Adipocyte (in vitro differentiated cells): ENCODE results near the gene SLC49A3.
"Not testable (repeated sequence)": the region's sequence is repeated elsewhere in the genome, so short reads cannot be mapped to it uniquely, and the experiment has no call there.

Source experiments
- DNase-seq: peaks from one replicate; pipeline ENCODE4 v3.0.0-alpha.2; 2015; ENCODE audit warnings: low read depth
- H3K27me3 ChIP-seq: replicated peaks from 2 replicates; pipeline ENCODE4 v1.7.0; 2013; ENCODE audit warnings: mild to moderate bottlenecking, low read length, moderate library complexity; ENCODE audit not compliant: control insufficient read depth, insufficient read depth
- H3K36me3 ChIP-seq: 2 replicates; pipeline ENCODE4 v1.7.0; 2013; ENCODE audit warnings: low read length, mild to moderate bottlenecking, moderate library complexity; ENCODE audit not compliant: control insufficient read depth, insufficient read depth, severe bottlenecking
- H3K4me1 ChIP-seq: 2 replicates; pipeline ENCODE4 v1.7.0; 2013; ENCODE audit warnings: mild to moderate bottlenecking, low read length, moderate library complexity; ENCODE audit not compliant: control insufficient read depth, insufficient read depth
- H3K4me3 ChIP-seq: 2 replicates; pipeline ENCODE4 v1.7.0; 2013; ENCODE audit warnings: mild to moderate bottlenecking, low read length, moderate library complexity
- H3K9ac ChIP-seq: 2 replicates; pipeline ENCODE4 v1.7.0; 2013; ENCODE audit warnings: mild to moderate bottlenecking, low read length, moderate library complexity
- H3K9me3 ChIP-seq: 2 replicates; pipeline ENCODE4 v1.7.0; 2013; ENCODE audit warnings: mild to moderate bottlenecking, low read length, moderate library complexity; ENCODE audit not compliant: control insufficient read depth

SLC49A3 gene

DNA sequence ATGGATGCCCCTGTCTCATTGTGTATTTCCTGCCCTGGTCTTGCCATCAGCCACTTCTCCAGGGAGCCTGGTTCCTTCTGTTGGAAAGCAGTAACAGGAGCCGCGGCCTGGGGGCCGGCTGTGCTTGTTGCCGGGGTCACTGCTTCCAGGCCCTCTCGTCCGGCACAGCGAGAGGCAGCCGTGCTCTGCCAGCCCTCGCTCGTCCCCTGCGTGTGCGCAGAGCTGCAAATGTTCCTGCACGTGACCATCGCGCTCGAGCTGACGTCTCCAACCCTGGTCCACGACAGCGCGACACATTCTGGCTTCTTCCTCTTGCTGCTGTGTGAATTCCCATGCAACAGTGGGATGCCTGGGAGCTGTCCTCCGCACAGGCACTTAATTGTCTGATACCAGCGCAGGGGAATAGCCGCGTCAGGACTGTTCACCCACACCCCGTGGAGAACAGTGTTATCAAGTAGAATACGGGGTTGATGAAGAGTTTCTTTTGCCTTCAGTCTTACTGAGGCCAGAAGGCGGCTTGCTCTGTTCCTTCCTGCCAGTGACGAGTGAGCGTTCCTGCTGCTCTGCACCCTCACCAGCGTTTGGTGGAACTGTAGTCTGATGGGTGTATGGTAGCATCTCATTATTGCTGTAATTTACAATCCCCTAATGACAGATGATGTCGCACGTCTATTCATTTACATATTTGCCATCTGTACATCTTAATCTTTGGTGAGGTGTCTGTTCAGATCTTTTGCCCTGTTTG is 51.2 kb downstream of the SLC49A3 start:
- H3K27me3 ChIP-seq, result peaks cover 9% of the 10 kb centered on the region
- DNase-seq, result no peak
- no peaks in the 10 kb centered on the region for H3K4me1 ChIP-seq
- H3K4me3 ChIP-seq, result no peak overlapping the region
- peaks cover 4% of the 10 kb centered on the region for H3K9me3 ChIP-seq
- no peak overlapping the region for H3K9ac ChIP-seq
- no peaks in the 10 kb centered on the region for H3K36me3 ChIP-seq

DNA sequence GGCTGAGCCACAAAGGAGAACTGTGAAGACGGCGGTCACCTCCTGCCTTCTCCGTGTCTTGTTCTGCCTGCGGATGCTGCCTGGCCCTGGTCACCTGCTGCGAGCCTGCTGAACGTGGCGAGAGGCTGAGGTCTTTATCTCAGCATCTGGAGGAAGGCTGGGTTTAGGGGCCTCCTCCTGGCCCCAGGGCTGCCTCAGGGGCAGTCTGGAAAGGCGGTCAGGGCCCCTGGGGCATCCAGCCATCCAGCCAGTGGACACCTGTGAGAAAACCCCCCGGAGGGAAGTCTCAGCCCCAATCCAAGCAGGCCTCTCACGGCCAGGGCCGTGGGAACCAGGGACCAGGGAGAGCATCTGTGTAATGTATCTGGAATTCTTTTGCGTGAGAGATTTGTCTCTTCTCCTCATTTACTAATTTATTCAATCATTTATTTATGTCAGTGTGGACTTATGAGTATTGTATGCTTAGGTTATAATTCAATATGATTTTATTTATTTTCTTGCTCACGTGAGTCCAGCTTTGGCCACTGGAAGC is 52.3 kb downstream of the SLC49A3 start:
- H3K27me3 ChIP-seq, result peaks cover 9% of the 10 kb centered on the region
- H3K4me1 ChIP-seq, result no peaks in the 10 kb centered on the region
- no peak overlapping the region for H3K4me3 ChIP-seq
- no peak overlapping the region for H3K9ac ChIP-seq
- no peaks in the 10 kb centered on the region for H3K36me3 ChIP-seq
- DNase-seq, result no peak
- peaks cover under 1% of the 10 kb centered on the region for H3K9me3 ChIP-seq

DNA sequence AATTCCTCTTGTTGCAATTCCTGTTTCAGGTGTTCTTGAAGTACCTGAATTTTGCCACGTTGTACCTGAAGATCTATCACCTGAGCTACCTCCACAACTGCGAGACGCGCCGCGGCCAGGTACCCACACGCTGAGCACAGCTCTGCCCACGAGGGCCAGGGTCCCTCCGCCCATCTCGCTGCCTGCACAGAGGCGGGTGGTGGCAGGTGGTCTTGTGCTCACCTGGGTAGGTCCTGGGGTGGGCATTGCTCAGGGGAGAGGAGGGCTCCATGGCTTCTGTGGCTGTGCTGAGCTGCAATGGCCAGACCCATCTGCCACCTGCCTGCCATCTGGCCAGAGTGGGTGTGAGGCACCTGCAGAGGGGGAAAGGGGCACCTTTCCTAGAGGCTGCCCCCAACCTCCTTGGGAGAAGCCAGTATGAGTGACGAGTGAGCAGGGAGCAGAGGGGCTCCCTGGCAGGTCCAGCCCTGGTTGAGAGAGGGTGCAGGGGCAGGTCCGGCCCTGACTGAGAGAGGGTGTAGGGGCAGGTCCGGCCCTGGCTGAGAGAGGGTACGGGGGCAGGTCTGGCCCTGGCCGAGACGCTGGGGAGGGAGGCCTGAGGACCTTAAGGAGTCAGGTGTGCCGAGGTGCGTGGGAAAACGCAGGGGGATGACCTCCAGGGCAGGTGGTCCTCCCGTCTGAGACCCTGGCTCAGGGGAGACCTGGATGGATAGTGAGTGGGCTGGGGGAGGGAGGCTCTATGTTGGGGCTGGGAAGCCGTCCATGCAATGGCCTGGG is 52.9 kb downstream of the SLC49A3 start:
- peaks cover 9% of the 10 kb centered on the region for H3K27me3 ChIP-seq
- no peak for DNase-seq
- H3K36me3 ChIP-seq, result no peaks in the 10 kb centered on the region
- H3K4me1 ChIP-seq, result no peaks in the 10 kb centered on the region
- no peaks in the 10 kb centered on the region for H3K9me3 ChIP-seq
- H3K4me3 ChIP-seq, result no peak overlapping the region
- H3K9ac ChIP-seq, result no peak overlapping the region

DNA sequence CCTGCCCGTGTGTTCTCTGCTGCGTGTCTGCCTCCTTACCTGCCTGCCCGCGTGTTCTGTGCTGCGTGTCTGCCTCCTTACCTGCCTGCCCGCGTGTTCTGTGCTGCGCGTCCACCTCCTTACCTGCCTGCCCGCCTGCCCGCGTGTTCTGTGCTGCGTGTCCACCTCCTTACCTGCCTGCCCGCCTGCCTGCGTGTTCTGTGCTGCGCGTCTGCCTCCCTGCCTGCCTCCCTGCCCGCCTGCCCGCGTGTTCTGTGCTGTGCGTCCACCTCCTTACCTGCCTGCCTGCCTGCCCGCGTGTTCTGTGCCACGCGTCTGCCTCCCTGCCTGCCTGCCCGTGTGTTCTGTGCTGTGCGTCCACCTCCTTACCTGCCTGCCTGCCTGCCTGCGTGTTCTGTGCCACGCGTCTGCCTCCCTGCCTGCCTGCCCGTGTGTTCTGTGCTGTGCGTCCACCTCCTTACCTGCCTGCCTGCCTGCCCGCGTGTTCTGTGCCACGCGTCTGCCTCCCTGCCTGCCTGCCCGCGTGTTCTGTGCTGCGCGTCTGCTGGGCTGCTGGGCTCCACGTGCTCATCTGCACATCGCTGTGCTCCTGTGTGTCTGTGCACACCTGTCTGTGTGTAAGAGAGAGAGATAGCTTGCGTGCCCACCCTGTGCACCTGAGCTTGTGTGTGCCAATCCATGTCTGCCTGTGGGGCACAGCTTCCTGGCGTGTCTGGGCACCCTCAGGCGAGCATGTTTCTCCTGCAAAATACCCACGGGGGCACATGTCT is 53.7 kb downstream of the SLC49A3 start:
- not testable (repeated sequence) for H3K4me3 ChIP-seq, H3K4me1 ChIP-seq, H3K9ac ChIP-seq, H3K27me3 ChIP-seq, H3K9me3 ChIP-seq, H3K36me3 ChIP-seq, DNase-seq

DNA sequence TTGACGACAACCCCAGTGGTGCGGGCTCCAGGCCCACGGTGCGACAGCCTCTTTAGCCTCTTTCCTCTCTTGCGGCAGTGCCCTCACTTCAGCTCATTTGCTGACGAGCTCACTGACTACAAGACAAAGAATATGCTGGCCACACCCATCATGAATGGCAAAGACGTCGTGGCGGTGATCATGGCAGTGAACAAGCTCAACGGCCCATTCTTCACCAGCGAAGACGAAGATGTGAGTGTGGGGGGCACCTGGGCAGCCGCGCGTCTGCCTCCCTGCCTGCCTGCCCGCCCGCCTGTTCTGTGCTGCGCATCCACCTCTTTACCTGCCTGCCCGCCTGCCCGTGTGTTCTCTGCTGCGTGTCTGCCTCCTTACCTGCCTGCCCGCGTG is 54.4 kb downstream of the SLC49A3 start:
- peaks cover 9% of the 10 kb centered on the region for H3K27me3 ChIP-seq
- no peak overlapping the region for H3K4me3 ChIP-seq
- H3K9ac ChIP-seq, result no peak overlapping the region
- DNase-seq, result no peak
- no peaks in the 10 kb centered on the region for H3K4me1 ChIP-seq
- H3K9me3 ChIP-seq, result no peaks in the 10 kb centered on the region
- no peaks in the 10 kb centered on the region for H3K36me3 ChIP-seq

DNA sequence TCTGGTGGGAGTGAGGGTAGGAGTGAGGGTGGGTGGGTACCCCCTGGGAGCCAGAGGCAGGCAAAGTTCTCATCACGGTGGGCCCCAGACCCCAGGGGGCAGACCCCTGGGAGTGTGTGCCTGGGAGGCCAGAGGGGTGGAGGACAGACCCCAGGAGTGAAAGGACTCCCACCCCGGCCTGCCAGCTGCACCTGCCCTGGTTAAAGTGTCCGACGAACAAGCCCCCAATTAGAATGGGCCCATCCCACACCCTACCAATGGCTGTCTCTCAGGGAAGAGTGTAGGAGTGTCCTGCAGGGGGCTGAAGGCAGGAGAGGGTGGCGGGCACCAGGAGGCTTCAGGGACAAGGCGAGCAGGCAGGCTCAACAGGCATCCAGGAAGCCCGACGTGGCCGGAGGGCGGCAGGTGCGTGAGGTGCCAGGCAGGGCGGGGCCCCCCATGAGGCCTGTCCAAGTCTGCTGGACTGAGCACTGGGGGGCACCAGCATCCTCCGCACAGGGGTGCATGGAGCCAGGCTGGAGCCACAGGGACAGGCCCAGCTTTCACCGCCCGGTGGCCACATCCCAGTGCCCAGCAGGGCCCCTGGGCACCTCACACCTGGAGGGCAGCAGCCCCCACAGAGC is 54.9 kb downstream of the SLC49A3 start:
- Histone ChIP-seq H3K36me3 (no peaks in the 10 kb centered on the region), H3K4me1 (no peaks in the 10 kb centered on the region), H3K4me3 (no peak overlapping the region), H3K9ac (no peak overlapping the region), H3K27me3 (peaks cover 10% of the 10 kb centered on the region), H3K9me3 (no peaks in the 10 kb centered on the region)
- no peak for DNase-seq

DNA sequence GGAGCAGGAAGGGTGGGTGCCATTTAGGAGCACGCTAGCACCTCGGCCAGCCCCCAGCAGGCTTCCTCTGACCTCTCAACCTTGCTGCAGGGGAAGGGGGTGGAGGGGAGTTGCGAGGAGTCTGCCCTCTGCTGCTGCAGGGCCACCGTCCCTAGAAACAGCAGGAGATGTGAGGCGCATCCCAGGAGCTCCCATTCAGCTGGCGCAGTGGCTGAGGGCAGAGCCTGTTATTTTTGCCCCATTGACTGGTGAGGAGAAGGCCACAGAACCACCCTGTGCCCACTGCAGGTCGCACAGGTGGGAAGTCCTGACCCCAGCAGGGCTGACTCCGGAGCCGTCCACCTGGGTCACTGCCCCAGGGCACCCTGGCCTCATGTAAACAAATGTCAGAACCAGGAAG is 55.5 kb downstream of the SLC49A3 start:
- Histone ChIP-seq H3K27me3 (peaks cover 14% of the 10 kb centered on the region), H3K9me3 (no peaks in the 10 kb centered on the region), H3K36me3 (no peaks in the 10 kb centered on the region), H3K9ac (no peak overlapping the region), H3K4me1 (no peaks in the 10 kb centered on the region), H3K4me3 (no peak overlapping the region)
- DNase-seq, result no peak

DNA sequence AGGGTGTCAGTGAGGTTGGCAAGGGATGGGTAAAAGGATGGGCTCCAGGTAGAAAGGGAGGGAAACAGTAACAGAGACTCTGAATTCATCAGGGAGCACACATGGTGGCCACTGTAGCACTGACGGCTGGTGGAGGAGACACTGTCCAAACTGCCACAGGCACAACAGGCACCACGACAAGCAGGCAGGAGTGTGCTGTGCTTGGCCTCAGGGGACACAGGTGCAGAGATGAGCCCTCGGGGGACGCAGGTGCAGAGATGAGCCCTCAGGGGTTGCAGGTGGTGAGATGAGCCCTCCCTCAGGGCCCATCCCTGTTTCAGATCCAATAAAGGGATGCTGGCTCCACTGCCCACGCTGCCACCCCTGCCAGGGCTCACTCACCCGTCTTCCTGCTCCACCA is 56.0 kb downstream of the SLC49A3 start:
- H3K27me3 ChIP-seq, result peaks cover 14% of the 10 kb centered on the region
- H3K36me3 ChIP-seq, result no peaks in the 10 kb centered on the region
- H3K4me1 ChIP-seq, result no peaks in the 10 kb centered on the region
- H3K9me3 ChIP-seq, result no peaks in the 10 kb centered on the region
- H3K9ac ChIP-seq, result no peak overlapping the region
- DNase-seq, result no peak
- no peak overlapping the region for H3K4me3 ChIP-seq

DNA sequence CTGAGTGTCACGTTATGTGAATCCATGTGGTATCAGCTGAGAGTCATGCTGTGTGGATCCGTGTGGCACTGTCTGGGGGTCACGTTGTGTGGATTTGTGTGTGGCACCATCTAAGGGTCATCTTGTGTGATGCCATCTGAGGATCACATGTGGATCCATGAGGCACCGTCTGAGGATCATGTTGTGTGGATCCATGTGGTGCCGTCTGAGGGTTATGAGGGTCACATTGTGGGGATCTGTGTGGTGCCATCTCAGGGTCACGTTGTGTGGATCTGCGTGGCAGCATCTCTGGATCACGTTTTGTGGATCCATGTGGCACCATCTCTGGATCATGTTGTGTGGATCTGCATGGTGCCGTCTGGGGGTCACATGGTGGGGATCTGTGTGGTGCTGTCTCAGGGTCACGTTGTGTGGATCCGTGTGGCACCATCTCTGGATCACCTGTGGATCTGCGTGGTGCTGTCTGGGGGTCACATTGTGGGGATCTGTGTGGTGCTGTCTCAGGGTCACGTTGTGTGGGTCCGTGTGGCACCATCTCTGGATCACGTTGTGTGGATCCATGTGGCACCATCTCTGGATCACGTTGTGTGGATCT is 56.7 kb downstream of the SLC49A3 start:
- Histone ChIP-seq H3K9ac (no peak overlapping the region), H3K4me1 (no peaks in the 10 kb centered on the region), H3K27me3 (peaks cover 9% of the 10 kb centered on the region), H3K36me3 (no peaks in the 10 kb centered on the region), H3K4me3 (no peak overlapping the region), H3K9me3 (no peaks in the 10 kb centered on the region)
- DNase-seq, result no peak
